Stimulated activated CD4-positive, alpha-beta T cell treated with anti-CD3 and anti-CD28 coated beads, Interleukin-1b, Interleukin-23, amount 100 ng/mL, for 1 hour (primary cell): ENCODE results near the gene CAMK2D.
A peak's percentile ranks its signal among the peaks of the same experiment; 100 is the strongest.

Experiments
- DNase-seq, 2 donors: peaks; one replicate each; pipeline ENCODE4 v3.0.0-alpha.2; 2020; ENCODE audit warnings: low read depth in 2 of 2

CAMK2D gene

GRCh38 chr4:113762186-113763028 lies 869 bp upstream of the CAMK2D start:
- DNase-seq: peak; percentile 94 to 96

DNA sequence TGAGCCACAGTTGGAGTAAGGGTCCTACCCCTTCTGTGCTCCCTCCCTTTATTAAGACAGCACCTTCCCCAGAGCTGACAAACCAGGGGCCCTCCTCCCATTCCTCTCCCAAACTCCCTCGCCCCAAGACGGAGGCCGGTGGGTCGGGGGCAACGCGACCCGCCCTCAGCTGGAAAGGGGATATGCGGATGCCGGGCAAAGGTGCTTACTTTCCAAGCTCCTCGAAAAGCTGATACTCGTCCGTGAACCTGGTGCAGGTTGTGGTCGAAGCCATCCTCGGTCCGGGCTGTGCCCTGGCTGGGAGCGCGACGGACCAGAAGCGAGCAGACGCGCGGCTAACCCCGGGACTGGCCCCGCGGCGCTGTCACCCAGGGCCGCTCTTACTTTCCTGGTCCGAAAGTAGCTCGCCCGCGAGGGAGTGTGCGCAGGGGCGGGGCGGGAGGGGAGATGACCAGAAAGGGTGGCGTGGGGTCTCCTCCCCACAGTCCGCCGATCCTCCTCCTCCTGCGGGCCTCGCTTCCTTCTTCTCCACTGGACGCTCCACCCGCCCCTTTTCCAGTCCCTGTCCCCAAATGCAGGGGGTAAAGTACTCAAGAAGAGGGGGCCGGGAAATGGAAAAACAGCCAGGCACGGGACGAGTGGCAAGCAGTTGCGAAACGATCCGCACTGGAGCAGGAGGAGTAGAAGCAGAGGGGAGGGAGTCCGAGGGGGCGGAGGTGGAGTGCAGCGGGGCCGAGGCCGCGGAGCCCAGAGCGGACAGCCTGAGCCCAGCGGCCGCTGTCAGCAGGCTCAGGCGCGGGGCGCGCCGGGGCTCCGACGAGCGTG lies 531 bp downstream of the CAMK2D start:
- DNase-seq: peak in 1 of 2 donors; percentile 17

GRCh38 chr4:113760094-113760794 lies 1.3 kb downstream of the CAMK2D start:
- peak in 1 of 2 donors; percentile 6 for DNase-seq

DNA sequence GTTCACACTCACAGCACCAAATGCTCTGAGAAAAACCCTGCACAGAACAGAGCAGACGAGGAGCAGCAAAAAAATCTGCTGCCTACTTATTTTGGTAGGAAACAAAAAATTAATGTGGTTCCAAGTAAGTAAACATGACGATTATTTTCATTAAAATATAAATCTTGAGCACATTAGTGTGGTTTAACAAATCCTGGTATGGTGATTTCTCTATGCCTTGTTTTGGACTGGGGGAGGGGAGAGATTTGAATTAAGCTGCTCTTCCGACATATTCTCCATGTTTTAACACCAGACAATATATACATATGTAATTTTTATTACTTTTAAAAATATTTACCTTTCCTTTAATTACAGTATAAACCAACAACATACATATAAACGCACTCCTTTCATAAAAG lies 1.8 kb downstream of the CAMK2D start:
- no peak for DNase-seq

DNA sequence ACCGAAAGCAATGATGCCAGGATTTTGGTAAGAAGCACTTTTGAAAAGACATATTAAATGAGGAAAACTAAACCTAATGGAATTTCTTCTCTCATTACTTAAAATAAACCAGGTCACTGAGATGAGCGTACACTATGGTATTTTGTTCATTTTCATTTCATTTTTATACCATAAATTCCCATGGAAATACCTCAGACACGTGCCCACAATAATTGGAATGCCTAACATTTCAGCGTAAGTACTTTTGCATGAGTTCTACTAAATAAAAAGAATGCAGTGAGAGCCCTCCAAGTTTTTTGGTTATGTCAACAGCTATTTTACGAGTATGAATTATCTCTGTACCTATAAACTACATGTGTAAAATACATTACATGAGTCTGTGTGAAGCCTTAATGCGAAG lies 3.2 kb downstream of the CAMK2D start:
- DNase-seq: no peak

- no peak for DNase-seq
Observed at GRCh38 chr4:113757486-113757885, 4.1 kb downstream of the CAMK2D start.

DNA sequence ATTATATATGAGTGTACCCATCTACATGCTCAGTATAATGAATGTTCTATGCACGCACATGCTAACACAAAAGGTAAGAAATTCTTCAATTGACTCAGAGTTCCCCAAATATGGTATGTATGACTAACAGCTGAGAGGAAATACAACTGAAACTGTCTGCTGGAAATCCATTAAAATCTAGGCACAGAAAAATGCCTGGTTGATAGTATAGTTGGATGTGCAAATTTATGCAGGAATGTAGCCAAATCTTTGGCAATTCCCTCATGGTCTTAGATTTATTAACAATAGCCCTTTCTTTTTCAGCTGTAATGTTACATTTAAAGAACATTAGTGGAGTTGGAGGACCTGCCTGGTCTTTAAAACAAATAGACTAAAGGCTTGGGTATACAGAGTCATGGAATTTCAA lies 5.5 kb downstream of the CAMK2D start:
- DNase-seq: no peak

GRCh38 chr4:113750734-113751133 lies 10.8 kb downstream of the CAMK2D start:
- DNase-seq: no peak

DNA sequence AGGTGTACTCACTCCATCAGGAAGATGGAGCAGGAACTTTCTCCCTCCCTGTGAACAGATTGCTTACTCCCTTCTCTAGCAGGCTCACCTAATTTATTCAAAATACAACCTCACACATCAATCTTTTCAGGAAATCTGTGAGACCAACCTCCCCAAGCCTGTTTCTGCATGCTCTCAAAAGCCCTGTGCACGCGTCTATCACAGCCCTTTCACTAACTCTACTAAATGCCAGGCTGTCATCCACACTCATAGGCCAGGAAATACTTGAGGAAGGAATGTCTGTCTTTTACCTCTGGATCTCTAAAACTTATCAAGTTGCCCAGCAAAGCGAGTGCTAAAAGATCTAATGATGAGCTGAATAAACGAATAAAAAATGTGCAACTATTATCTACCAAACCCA lies 11.2 kb downstream of the CAMK2D start:
- no peak for DNase-seq

- DNase-seq: no peak
Observed at GRCh38 chr4:113749178-113749577, 12.4 kb downstream of the CAMK2D start.

GRCh38 chr4:113747949-113748348 lies 13.6 kb downstream of the CAMK2D start:
- no peak for DNase-seq

DNA sequence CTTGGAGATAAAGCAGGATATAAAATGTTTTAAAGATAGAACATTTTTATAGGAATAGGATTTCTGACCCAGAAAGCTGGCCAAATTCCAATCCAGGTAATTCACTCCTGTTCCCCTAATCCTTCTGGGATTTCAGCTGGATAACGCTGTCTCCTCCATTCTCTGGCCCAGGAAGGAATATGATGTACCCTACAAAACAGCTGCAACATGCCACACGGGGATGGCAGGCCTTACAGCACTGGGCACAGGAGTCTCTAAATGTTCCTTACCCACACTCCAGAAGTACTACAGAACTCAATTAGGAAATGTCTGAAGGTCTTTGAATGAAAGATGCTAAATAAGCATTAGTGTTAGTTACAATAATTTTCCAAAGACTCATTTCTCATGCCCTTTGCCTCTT lies 15.8 kb downstream of the CAMK2D start:
- DNase-seq: no peak

- DNase-seq: no peak
Observed at GRCh38 chr4:113744667-113745240, 16.8 kb downstream of the CAMK2D start.

GRCh38 chr4:113743690-113744089 lies 17.8 kb downstream of the CAMK2D start:
- no peak for DNase-seq

GRCh38 chr4:113742643-113743042 lies 18.9 kb downstream of the CAMK2D start:
- no peak for DNase-seq

- DNase-seq: no peak
Observed at GRCh38 chr4:113741956-113742355, 19.6 kb downstream of the CAMK2D start.

- no peak for DNase-seq
Observed at GRCh38 chr4:113740857-113741379, 20.6 kb downstream of the CAMK2D start.

- DNase-seq: no peak
Observed at GRCh38 chr4:113739197-113739596, 22.3 kb downstream of the CAMK2D start.

DNA sequence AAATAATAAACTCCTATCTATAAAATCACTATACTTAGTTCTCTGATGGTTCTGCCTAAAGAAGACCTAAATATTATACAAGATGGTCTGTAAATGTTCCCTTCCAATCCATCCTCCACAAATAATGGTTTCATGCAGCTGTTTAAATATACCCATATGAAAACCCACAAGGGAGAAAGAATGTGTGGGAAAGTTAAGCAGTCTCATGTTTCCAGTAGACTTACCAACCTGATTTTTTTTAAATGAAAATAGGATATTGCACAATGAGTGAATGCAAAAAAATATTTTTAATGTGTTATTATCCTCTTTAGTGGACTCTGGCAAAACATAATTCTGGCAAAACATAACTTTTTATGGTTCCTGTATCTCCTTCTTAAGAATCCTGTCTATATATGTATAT lies 23.3 kb downstream of the CAMK2D start:
- no peak for DNase-seq

DNA sequence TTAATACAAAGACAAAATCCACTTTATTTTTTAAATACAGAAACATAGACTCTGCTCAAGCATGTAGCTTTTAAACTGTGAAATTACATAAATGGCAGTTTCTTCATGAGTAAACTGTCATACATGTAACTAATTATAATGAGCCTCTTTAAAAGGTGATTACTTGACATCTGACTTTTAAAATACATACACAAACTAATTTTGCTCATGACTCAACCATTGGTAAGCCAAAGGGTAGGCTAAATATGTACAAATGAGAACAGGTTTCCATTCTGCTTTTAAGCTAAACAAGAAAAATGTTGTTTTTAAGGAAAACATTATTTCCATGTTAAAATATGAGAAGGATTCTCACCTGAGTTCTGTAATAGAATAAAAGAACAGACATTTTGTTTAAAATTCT lies 27.9 kb downstream of the CAMK2D start:
- no peak for DNase-seq

DNA sequence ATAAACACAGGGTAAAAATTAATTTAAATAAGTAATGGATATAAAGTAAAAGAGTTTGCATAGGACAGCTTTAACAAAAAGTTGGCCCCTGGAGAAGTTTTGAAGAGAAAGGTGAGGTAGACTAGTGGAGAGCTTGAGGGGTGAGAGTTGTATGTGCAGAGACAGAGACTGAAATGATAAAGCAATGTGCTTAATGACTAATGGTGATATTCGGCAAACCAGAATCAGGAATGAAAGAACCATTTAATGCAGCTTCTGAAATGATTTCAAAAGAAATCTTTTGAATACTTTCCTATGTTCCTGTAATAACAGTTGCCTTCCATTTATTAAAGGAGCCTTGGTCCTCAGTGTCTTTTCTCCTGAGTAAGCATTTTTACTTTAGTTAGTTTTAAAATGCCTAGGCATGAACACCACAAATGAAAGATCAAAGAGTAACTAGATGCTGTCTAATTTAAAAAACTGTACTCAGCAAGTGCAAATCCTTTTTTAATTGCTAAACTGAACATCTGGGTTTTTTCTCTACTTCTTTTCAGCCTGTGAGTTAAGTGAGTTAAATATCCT lies 28.5 kb downstream of the CAMK2D start:
- no peak for DNase-seq
